Pancreas (tissue), 10 donors: Measurements from ENCODE around the gene TRIM9. TPM values are rescaled to one million over a fixed set of nuclear protein-coding genes. Genes with fewer than 3 reads are reported as not detected.

Experiments used
- ATAC-seq, 4 donors: fragments of 200-7000 bp; cut with Tn5 transposase; one replicate each; pipeline versions ENCODE4 v1.8.0 to v1.9.1; 2020; ENCODE audit warnings: mild to moderate bottlenecking in 4 of 4, moderate library complexity in 4 of 4
- DNase-seq, 6 donors: peaks; one replicate each; pipeline ENCODE4 v3.0.0-alpha.2; 2020
- FAIRE-seq: peaks from 2 replicates; lab custom pipeline; 2012; peaks lifted over from hg19 to GRCh38; lab: Jason Lieb, UNC
- H3K27ac ChIP-seq, 4 donors: fragments of 200-600 bp; sonication (generic); 1 replicate in 3 of 4; 2 replicates in 1 of 4; pipeline versions ENCODE4 v1.5.0 to v1.8.0; 2020
- H3K27me3 ChIP-seq, 4 donors: fragments of 200-600 bp; one replicate each; pipeline ENCODE4 v1.8.0; 2021
- H3K36me3 ChIP-seq, 3 donors: fragments of 200-600 bp; sonication (generic) in 1 of 3; one replicate each; pipeline versions ENCODE4 v1.5.0 to v1.8.0; 2020 to 2021
- H3K4me1 ChIP-seq, 3 donors: fragments of 200-600 bp; one replicate each; pipeline ENCODE4 v1.8.0; 2021
- H3K4me3 ChIP-seq, 4 donors: fragments of 200-600 bp; sonication (generic) in 2 of 4; one replicate each; pipeline versions ENCODE4 v1.5.0 to v1.8.0; 2020 to 2021
- H3K9me3 ChIP-seq, 4 donors: fragments of 200-600 bp; one replicate each; pipeline ENCODE4 v1.8.0; 2021
- CTCF ChIP-seq, 4 donors: fragments of 200-600 bp; sonication (generic) in 3 of 4; IDR thresholded peaks; one replicate each; pipeline versions ENCODE4 v1.5.0 to v1.8.0; 2021; ENCODE audit warnings: antibody characterized with exemption in 4 of 4
- WGBS, 2 donors: extraction: QIAGEN DNeasy Blood & Tissue Kit; methylation state at CpG; one replicate each; pipeline ENCODE4 v1.1.7; 2013; 5-methylcytosine and 5-hydroxymethylcytosine counted together
- intact Hi-C, 3 donors: fragments of 100-400 bp; cut with DNase I; formaldehyde crosslinking; loops; one replicate each; pipeline versions ENCODE4 v1.11.1 to v1.14.2; 2022
- polyA plus RNA-seq, 2 donors: library from polyadenylated mRNA; stranded (reverse); fragments of 200-250 nt; gene quantifications; one replicate each; pipeline ENCODE4 v1.2.3, GENCODE V29; 2013
- total RNA-seq, 6 donors: library from RNA; stranded (reverse); fragmentation: NEBNext Ultra II Directional in 4 of 6; extraction: Animal tissue kit (Norgen Biotek cat#: 25700) in 4 of 6; gene quantifications; one replicate each; pipeline versions ENCODE4 v1.2.1 to v1.2.4, GENCODE V29; 2021 to 2023
- donor health status: healthy with polysubstance abuse.
- donor health status: DM: no; HTN: no; CAD: no; lungs with moderate emphysema.
- donor health status: DM: no; HTN: no; CAD: no.
- donor health status: control.
- donor health status: control.
- donor health status: Bipolar disorder and iron deficiency.
- donor health status: DM: yes; HTN: yes; CAD: no.
- donor health status: DM: no; HTN: no; CAD: no.
- donor health status: DM: no; HTN: no; CAD: no.
- donor health status: DM: yes; HTN: yes; CAD: no.

TRIM9 gene
- total and polyA plus RNA-seq, 8 donors: 0.25 to 3.4 (median 0.79) TPM

GRCh38 chr14:50977863-50978528 is 116.9 kb downstream of the TRIM9 start:
- Histone ChIP-seq H3K36me3 (no peaks in the 10 kb centered on the region), H3K27ac (no peak overlapping the region), H3K4me1 (no peaks in the 10 kb centered on the region), H3K27me3 (no peaks in the 10 kb centered on the region), H3K9me3 (no peaks in the 10 kb centered on the region), H3K4me3 (no peak overlapping the region)
- intact Hi-C loops: no loop called here
- DNase-seq (no peak), FAIRE-seq (no peak), ATAC-seq (no peak)
- 86 to 92% methylated on average over 3 of the region's 3 CpGs for WGBS, 2 donors
- TF ChIP-seq CTCF (IDR thresholded peaks at IDR 0.05): no peak

GRCh38 chr14:50974118-50974517 is 120.8 kb downstream of the TRIM9 start:
- no peak overlapping the region for H3K4me3 ChIP-seq
- FAIRE-seq: no peak
- H3K36me3 ChIP-seq: no peaks in the 10 kb centered on the region
- 81 to 82% methylated on average over 5 of the region's 5 CpGs for WGBS, 2 donors
- no peak overlapping the region for H3K27ac ChIP-seq
- no peak for TF ChIP-seq CTCF (IDR thresholded peaks at IDR 0.05)
- ATAC-seq: no peak
- no peaks in the 10 kb centered on the region for H3K27me3 ChIP-seq
- DNase-seq: no peak
- H3K4me1 ChIP-seq: no peaks in the 10 kb centered on the region
- intact Hi-C loops: no loop called here
- H3K9me3 ChIP-seq: no peaks in the 10 kb centered on the region

GRCh38 chr14:50972734-50973133 is 122.2 kb downstream of the TRIM9 start:
- Histone ChIP-seq H3K36me3 (no peaks in the 10 kb centered on the region), H3K9me3 (no peaks in the 10 kb centered on the region), H3K4me3 (no peak overlapping the region), H3K27me3 (no peaks in the 10 kb centered on the region), H3K4me1 (no peaks in the 10 kb centered on the region), H3K27ac (no peak overlapping the region)
- WGBS, 2 donors: 88 to 96% methylated on average over 11 of the region's 11 CpGs
- no peak for TF ChIP-seq CTCF (IDR thresholded peaks at IDR 0.05)
- ATAC-seq (no peak), DNase-seq (no peak), FAIRE-seq (no peak)
- intact Hi-C loops: no loop called here

- FAIRE-seq (no peak), ATAC-seq (no peak), DNase-seq (no peak)
- no peaks in the 10 kb centered on the region for H3K4me1 ChIP-seq
- H3K27me3 ChIP-seq: no peaks in the 10 kb centered on the region
- 71 to 84% methylated on average over 6 of the region's 6 CpGs for WGBS, 2 donors
- H3K27ac ChIP-seq: no peak overlapping the region
- no peak for TF ChIP-seq CTCF (IDR thresholded peaks at IDR 0.05)
- H3K9me3 ChIP-seq: no peaks in the 10 kb centered on the region
- intact Hi-C loops: no loop called here
- H3K4me3 ChIP-seq: no peak overlapping the region
- H3K36me3 ChIP-seq: no peaks in the 10 kb centered on the region
Measured at GRCh38 chr14:50970886-50971781, 123.8 kb downstream of the TRIM9 start.
